GM12878 (cell line): Measurements from ENCODE around the gene PRDM16.

Source experiments
- CBFB ChIP-seq: IDR thresholded peaks from 2 replicates; pipeline ENCODE4 v1.6.1; 2016; ENCODE audit warnings: antibody characterized with exemption, low read depth
- EZH2 ChIP-seq: IDR thresholded peaks from 2 replicates; pipeline ENCODE4 v1.6.1; 2012; ENCODE audit warnings: low read depth, mild to moderate bottlenecking, control low read depth, inconsistent platforms, low read length, borderline replicate concordance; ENCODE audit not compliant: control insufficient read depth
- SRF ChIP-seq, 2 experiments: IDR thresholded peaks; 2 replicates each; pipeline ENCODE4 v1.6.1; 2011; ENCODE audit warnings: low read depth in 2 of 2, low read length in 2 of 2, mild to moderate bottlenecking in 1 of 2, moderate library complexity in 1 of 2
- TF ChIP-seq, protein P1 (sequence below): fragments of 150-350 bp; IDR thresholded peaks from 2 replicates; pipeline ENCODE4 v1.6.1; 2014; ENCODE audit warnings: mild to moderate bottlenecking, low read depth, low read length
- TF ChIP-seq, protein P2 (sequence below), 3 experiments: IDR thresholded peaks in 2 of 3; conservative IDR thresholded peaks in 1 of 3; 2 replicates each; pipeline ENCODE4 v1.5.1; 2011; ENCODE audit warnings: low read depth in 3 of 3, low read length in 3 of 3, mild to moderate bottlenecking in 3 of 3, control low read depth in 2 of 3, moderate library complexity in 2 of 3, inconsistent platforms in 1 of 3, mixed read lengths in 1 of 3; ENCODE audit not compliant: control insufficient read depth in 2 of 3, insufficient read depth in 1 of 3; ENCODE audit errors: extremely low read depth in 1 of 3

DNA sequence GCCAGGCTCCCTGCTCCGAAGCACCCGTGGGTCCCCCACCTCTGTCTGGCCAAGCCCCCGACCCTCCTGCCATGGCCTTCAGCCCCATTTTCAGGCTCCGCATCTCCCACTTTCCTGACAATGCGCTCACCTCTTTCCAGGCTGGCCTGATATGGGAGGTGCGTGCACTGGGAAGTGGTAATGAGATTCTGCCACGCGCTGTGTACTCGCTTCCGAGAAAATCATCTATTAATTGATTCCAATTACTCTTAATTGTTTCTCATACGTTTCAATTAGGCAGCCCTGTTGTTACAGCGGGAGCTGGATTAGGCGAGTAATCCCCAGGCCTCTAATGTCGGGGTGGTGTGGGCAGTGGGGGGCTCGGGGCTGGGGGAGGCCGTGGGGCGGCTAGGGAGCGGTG, 263.0 kb downstream of the PRDM16 start:
- no peak for TF ChIP-seq EZH2
- TF ChIP-seq, protein P1, sequence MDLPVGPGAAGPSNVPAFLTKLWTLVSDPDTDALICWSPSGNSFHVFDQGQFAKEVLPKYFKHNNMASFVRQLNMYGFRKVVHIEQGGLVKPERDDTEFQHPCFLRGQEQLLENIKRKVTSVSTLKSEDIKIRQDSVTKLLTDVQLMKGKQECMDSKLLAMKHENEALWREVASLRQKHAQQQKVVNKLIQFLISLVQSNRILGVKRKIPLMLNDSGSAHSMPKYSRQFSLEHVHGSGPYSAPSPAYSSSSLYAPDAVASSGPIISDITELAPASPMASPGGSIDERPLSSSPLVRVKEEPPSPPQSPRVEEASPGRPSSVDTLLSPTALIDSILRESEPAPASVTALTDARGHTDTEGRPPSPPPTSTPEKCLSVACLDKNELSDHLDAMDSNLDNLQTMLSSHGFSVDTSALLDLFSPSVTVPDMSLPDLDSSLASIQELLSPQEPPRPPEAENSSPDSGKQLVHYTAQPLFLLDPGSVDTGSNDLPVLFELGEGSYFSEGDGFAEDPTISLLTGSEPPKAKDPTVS = no peak
- TF ChIP-seq, protein P2, sequence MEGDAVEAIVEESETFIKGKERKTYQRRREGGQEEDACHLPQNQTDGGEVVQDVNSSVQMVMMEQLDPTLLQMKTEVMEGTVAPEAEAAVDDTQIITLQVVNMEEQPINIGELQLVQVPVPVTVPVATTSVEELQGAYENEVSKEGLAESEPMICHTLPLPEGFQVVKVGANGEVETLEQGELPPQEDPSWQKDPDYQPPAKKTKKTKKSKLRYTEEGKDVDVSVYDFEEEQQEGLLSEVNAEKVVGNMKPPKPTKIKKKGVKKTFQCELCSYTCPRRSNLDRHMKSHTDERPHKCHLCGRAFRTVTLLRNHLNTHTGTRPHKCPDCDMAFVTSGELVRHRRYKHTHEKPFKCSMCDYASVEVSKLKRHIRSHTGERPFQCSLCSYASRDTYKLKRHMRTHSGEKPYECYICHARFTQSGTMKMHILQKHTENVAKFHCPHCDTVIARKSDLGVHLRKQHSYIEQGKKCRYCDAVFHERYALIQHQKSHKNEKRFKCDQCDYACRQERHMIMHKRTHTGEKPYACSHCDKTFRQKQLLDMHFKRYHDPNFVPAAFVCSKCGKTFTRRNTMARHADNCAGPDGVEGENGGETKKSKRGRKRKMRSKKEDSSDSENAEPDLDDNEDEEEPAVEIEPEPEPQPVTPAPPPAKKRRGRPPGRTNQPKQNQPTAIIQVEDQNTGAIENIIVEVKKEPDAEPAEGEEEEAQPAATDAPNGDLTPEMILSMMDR (IDR thresholded peaks at IDR 0.05 in 2 of 3, conservative IDR thresholded peaks at IDR 0.05 in 1 of 3; ENCODE audit: control insufficient read depth in 2 of 3, extremely low read depth in 1 of 3, insufficient read depth in 1 of 3, low read depth in 3 of 3, low read length in 3 of 3) = no peak
- no peak for TF ChIP-seq CBFB
- no peak for TF ChIP-seq SRF (IDR thresholded peaks at IDR 0.05; ENCODE audit: low read depth in 2 of 2, low read length in 2 of 2)
